Endothelial cell of umbilical vein (primary cell): Measurements from ENCODE around the gene FGF3. TPM values are rescaled to one million over a fixed set of nuclear protein-coding genes. Genes with fewer than 3 reads are reported as not detected.

ENCODE experiments used
- BruUV-seq: library from RNA; stranded (reverse); fragments of 400-500 nt; replicated peaks from 2 replicates; lab custom pipeline; 2021; lab: Mats Ljungman, UMichigan
- CTCF ChIA-PET: fragments of 300-600, 350-600 bp; sonication (Branson Sonifier 250); formaldehyde crosslinking; loops from one replicate; lab custom pipeline; 2021; ENCODE audit warnings: antibody characterized with exemption, inconsistent platforms; lab: Charles Lee
- POLR2A ChIA-PET: fragments of 300-600, 350-600 bp; sonication (Branson Sonifier 250); formaldehyde crosslinking; loops from one replicate; lab custom pipeline; 2021; ENCODE audit warnings: antibody characterized with exemption, inconsistent platforms; lab: Charles Lee
- DNase-seq: peaks from one replicate; pipeline ENCODE4 v3.0.0-alpha.2; 2011; ENCODE audit warnings: low read depth, low spot score
- FAIRE-seq: peaks from 2 replicates; lab custom pipeline; 2011; peaks lifted over from hg19 to GRCh38; lab: Jason Lieb, UNC
- H2AFZ ChIP-seq: 2 replicates; pipeline ENCODE4 v1.6.0; 2012; ENCODE audit warnings: low read depth, low read length, control low read depth, inconsistent platforms
- H3K27ac ChIP-seq: 2 replicates; pipeline ENCODE4 v1.5.1; 2011; ENCODE audit warnings: low read depth, mild to moderate bottlenecking, control low read depth, low read length, moderate library complexity; ENCODE audit not compliant: insufficient read depth
- H3K27me3 ChIP-seq, 2 experiments: 2 replicates each; pipeline versions ENCODE4 v1.6.0 to v1.6.1; 2011; ENCODE audit warnings: low read length in 2 of 2, mixed read lengths in 1 of 2; ENCODE audit not compliant: control insufficient read depth in 2 of 2, insufficient read depth in 2 of 2
- H3K36me3 ChIP-seq, 2 experiments: 2 replicates in 1 of 2; 3 replicates in 1 of 2; pipeline ENCODE4 v1.5.1; 2011; ENCODE audit warnings: low read length in 2 of 2, mild to moderate bottlenecking in 1 of 2, moderate library complexity in 1 of 2; ENCODE audit not compliant: control insufficient read depth in 2 of 2, insufficient read depth in 2 of 2; ENCODE audit errors: extremely low read depth in 1 of 2
- H3K4me1 ChIP-seq: 3 replicates; pipeline ENCODE4 v1.5.1; 2011; ENCODE audit warnings: mild to moderate bottlenecking, low read length; ENCODE audit not compliant: control insufficient read depth, insufficient read depth; ENCODE audit errors: extremely low read depth
- H3K4me2 ChIP-seq: 2 replicates; pipeline ENCODE4 v1.6.1; 2011; ENCODE audit warnings: low read length, control low read depth, mixed read lengths; ENCODE audit not compliant: insufficient read depth
- H3K4me3 ChIP-seq, 3 experiments: fragments of 200-600 bp in 1 of 3; sonication (generic), shearing (Covaris generic) in 1 of 3; replicated peaks in 1 of 3; 2 replicates each; pipeline ENCODE4 v1.5.1; 2011 to 2016; ENCODE audit warnings: control low read depth in 3 of 3, low read length in 3 of 3, mild to moderate bottlenecking in 2 of 3, inconsistent platforms in 1 of 3, low read depth in 1 of 3, moderate library complexity in 1 of 3; ENCODE audit not compliant: insufficient read depth in 1 of 3
- H3K79me2 ChIP-seq: 2 replicates; pipeline ENCODE4 v1.6.0; 2012; ENCODE audit warnings: low read length, inconsistent platforms; ENCODE audit not compliant: control insufficient read depth, insufficient read depth
- H3K9ac ChIP-seq: replicated peaks from 2 replicates; pipeline ENCODE3; 2011; ENCODE audit warnings: low read length, control low read depth; ENCODE audit not compliant: insufficient read depth; ENCODE audit errors: extremely low read depth
- H3K9me1 ChIP-seq: replicated peaks from 3 replicates; pipeline ENCODE4 v1.6.0; 2011; ENCODE audit warnings: mild to moderate bottlenecking, low read length; ENCODE audit not compliant: control insufficient read depth, insufficient read depth; ENCODE audit errors: extremely low read depth
- H3K9me3 ChIP-seq: replicated peaks from 2 replicates; pipeline ENCODE4 v1.5.1; 2012; ENCODE audit warnings: low read length, inconsistent platforms; ENCODE audit not compliant: control insufficient read depth, insufficient read depth
- H4K20me1 ChIP-seq: replicated peaks from 2 replicates; pipeline ENCODE3; 2011; ENCODE audit warnings: mild to moderate bottlenecking, low read length; ENCODE audit not compliant: control insufficient read depth, insufficient read depth; ENCODE audit errors: extremely low read depth
- EZH2 ChIP-seq: IDR thresholded peaks from 2 replicates; pipeline ENCODE4 v1.6.1; 2012; ENCODE audit warnings: borderline replicate concordance, low read depth, mild to moderate bottlenecking, moderate library complexity, low read length, inconsistent platforms; ENCODE audit not compliant: severe bottlenecking
- FOS ChIP-seq: IDR thresholded peaks from 2 replicates; pipeline ENCODE4 v1.6.1; 2011; ENCODE audit warnings: mild to moderate bottlenecking, low read length, moderate library complexity, borderline replicate concordance; ENCODE audit not compliant: insufficient read depth
- GATA2 ChIP-seq: IDR thresholded peaks from 2 replicates; pipeline ENCODE4 v1.7.0; 2011; ENCODE audit warnings: low read depth, mild to moderate bottlenecking, moderate library complexity, mixed read lengths, low read length; ENCODE audit not compliant: insufficient read length, insufficient read depth
- JUN ChIP-seq: IDR thresholded peaks from 2 replicates; pipeline ENCODE4 v1.6.1; 2011; ENCODE audit warnings: borderline replicate concordance, low read depth; ENCODE audit not compliant: insufficient read length, insufficient read depth
- MYC ChIP-seq: IDR thresholded peaks from one replicate; pipeline ENCODE4 v1.6.1; 2011; ENCODE audit warnings: mild to moderate bottlenecking, low read depth, low read length
- POLR2A ChIP-seq: IDR thresholded peaks from 2 replicates; pipeline ENCODE4 v1.6.1; 2012; ENCODE audit warnings: low read depth, mild to moderate bottlenecking, control low read depth, low read length
- POLR2AphosphoS5 ChIP-seq: IDR thresholded peaks from 2 replicates; pipeline ENCODE4 v1.6.1; 2012; ENCODE audit warnings: low read depth, mild to moderate bottlenecking, control low read depth, low read length, moderate library complexity; ENCODE audit not compliant: insufficient read depth
- dilution Hi-C: fragments of 300-500 bp; cut with MboI; formaldehyde crosslinking; loops from one replicate; pipeline ENCODE4 v1.15.0; 2019; ENCODE audit warnings: low sequenced_read_pairs; ENCODE audit not compliant: extremely low pct_ligation_motif_present
- intact Hi-C: fragments of 100-400 bp; cut with micrococcal nuclease; formaldehyde crosslinking; loops from one replicate; pipeline ENCODE4 v1.10.0; 2022
- polyA plus RNA-seq, 4 experiments: library from polyadenylated mRNA; depleted of rRNA in 3 of 4; stranded (reverse) in 3 of 4; unstranded in 1 of 4; fragments of >200 nt; gene quantifications; 2 replicates each; pipeline versions ENCODE4 v1.2.1 to v1.2.3, GENCODE V29; 2011 to 2012; ENCODE audit warnings: missing spikeins in 1 of 4
- total RNA-seq: library from RNA; stranded (reverse); gene quantifications from 2 replicates; pipeline ENCODE4 v1.2.3, GENCODE V29; 2021
- TF ChIP-seq, protein P1 (sequence below), 2 donors: IDR thresholded peaks; 1 replicate in 1 of 2; 2 replicates in 1 of 2; pipeline ENCODE4 v1.5.1; 2011; ENCODE audit warnings: low read length in 2 of 2, mild to moderate bottlenecking in 2 of 2, moderate library complexity in 2 of 2, control low read depth in 1 of 2, inconsistent platforms in 1 of 2, low read depth in 1 of 2; ENCODE audit not compliant: insufficient read depth in 1 of 2; ENCODE audit errors: extremely low read depth in 1 of 2
- TF ChIP-seq, protein P2 (sequence below): IDR thresholded peaks from 2 replicates; pipeline ENCODE4 v1.6.1; 2011; ENCODE audit not compliant: insufficient read depth, insufficient read length

FGF3 gene
- total and polyA plus RNA-seq, 2 donors (not counting 3 experiments of a cell fraction or from before 2014, with no cell fraction given): not detected

DNA sequence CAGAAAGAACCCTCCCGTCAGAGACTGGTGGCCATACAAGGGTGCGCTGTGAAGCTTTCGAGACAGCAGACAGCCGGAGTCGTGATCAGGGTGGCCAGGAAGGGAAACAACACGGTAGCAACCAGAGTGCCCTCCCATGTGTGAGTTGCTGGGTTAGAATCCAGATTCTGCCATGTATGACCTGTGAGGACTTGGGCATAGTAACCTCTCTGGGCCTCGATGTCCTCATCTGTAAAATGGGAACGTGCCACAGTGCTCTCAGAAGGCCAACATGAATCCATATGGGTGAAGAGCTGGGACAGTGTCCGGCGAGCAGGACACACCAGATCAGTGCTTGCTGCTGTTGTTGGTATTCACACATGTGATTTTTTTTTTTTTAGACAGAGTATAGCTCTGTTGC, 7.6 kb upstream of the FGF3 start:
- intact Hi-C loops: no loop called here
- no TSS peak for BruUV-seq
- Histone ChIP-seq H2AFZ (no peak overlapping the region), H3K4me3 (no peak overlapping the region), H3K27me3 (peaks cover under 1 to 2% of the 10 kb centered on the region in 2 experiments), H4K20me1 (no peaks in the 10 kb centered on the region), H3K4me1 (no peaks in the 10 kb centered on the region), H3K4me2 (no peak overlapping the region), H3K9ac (no peak overlapping the region), H3K79me2 (no peaks in the 10 kb centered on the region), H3K36me3 (no peaks in the 10 kb centered on the region), H3K9me1 (no peaks in the 10 kb centered on the region), H3K9me3 (no peaks in the 10 kb centered on the region), H3K27ac (no peak overlapping the region)
- ChIA-PET POLR2A (no interaction called here), CTCF (no interaction called here)
- dilution Hi-C loops: no loop called here
- FAIRE-seq: no peak
- no peak for DNase-seq
- TF ChIP-seq MYC (no peak), POLR2AphosphoS5 (no peak), JUN (no peak), FOS (no peak), EZH2 (no peak), POLR2A (no peak), GATA2 (no peak)
- TF ChIP-seq, protein P1, sequence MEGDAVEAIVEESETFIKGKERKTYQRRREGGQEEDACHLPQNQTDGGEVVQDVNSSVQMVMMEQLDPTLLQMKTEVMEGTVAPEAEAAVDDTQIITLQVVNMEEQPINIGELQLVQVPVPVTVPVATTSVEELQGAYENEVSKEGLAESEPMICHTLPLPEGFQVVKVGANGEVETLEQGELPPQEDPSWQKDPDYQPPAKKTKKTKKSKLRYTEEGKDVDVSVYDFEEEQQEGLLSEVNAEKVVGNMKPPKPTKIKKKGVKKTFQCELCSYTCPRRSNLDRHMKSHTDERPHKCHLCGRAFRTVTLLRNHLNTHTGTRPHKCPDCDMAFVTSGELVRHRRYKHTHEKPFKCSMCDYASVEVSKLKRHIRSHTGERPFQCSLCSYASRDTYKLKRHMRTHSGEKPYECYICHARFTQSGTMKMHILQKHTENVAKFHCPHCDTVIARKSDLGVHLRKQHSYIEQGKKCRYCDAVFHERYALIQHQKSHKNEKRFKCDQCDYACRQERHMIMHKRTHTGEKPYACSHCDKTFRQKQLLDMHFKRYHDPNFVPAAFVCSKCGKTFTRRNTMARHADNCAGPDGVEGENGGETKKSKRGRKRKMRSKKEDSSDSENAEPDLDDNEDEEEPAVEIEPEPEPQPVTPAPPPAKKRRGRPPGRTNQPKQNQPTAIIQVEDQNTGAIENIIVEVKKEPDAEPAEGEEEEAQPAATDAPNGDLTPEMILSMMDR (IDR thresholded peaks at IDR 0.05; ENCODE audit: extremely low read depth in 1 of 2, insufficient read depth in 1 of 2, low read depth in 1 of 2, low read length in 2 of 2): no peak
- TF ChIP-seq, protein P2, sequence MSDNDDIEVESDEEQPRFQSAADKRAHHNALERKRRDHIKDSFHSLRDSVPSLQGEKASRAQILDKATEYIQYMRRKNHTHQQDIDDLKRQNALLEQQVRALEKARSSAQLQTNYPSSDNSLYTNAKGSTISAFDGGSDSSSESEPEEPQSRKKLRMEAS: no peak
